Dendritic cell treated with granulocyte-macrophage colony-stimulating factor and Interleukin-4, amounts not matched to agents 40 ng/mL and 50 ng/mL, for 4 days (primary cell): ENCODE measurements around the gene LIN54.

ENCODE experiments used
- H3K27ac Mint-ChIP-seq: one replicate; pipeline ENCODE4 v1.8.0; 2022; ENCODE audit warnings: mild to moderate bottlenecking, mixed read lengths
- H3K27me3 Mint-ChIP-seq: one replicate; pipeline ENCODE4 v1.8.0; 2022; ENCODE audit warnings: mild to moderate bottlenecking, mixed read lengths
- H3K36me3 Mint-ChIP-seq: one replicate; pipeline ENCODE4 v1.8.0; 2022; ENCODE audit warnings: low read depth, mixed read lengths
- H3K4me1 Mint-ChIP-seq: one replicate; pipeline ENCODE4 v1.8.0; 2022; ENCODE audit warnings: low read depth, mixed read lengths
- H3K4me3 Mint-ChIP-seq: one replicate; pipeline ENCODE4 v1.8.0; 2022; ENCODE audit warnings: mild to moderate bottlenecking, moderate library complexity, mixed read lengths
- H3K9me3 Mint-ChIP-seq: one replicate; pipeline ENCODE4 v1.8.0; 2022; ENCODE audit warnings: mixed read lengths
- intact Hi-C: fragments of 100-400 bp; cut with micrococcal nuclease; formaldehyde crosslinking; loops from one replicate; pipeline ENCODE4 v1.15.0; 2022

LIN54 gene

DNA sequence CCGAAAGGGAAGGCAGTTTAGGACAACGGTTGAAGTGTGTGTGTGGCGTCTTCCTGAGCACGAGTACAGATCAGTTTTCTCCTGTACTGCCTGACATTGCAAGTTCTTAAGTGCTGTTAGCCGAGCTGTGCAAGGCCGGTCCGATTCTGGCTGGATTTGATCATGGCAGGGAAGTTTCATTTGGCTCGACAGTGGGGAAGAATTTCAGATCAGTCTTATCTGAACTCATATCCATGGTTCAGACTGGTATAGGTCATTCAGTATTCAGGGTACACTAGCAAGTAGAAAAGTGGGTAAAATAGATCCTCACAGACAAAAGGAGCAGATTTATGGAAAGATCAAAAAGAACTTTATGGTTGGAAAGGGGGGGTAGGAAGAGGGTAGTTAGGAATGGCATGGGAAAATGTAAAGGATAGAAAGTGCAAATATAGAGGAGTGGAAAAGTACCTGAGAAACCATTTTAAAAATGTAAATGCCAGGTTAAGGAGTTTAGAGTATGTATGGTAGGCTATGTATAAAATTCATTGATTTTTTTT lies 109.4 kb downstream of the LIN54 start:
- intact Hi-C loops = loop anchor here (2.0 to 5.0 kb wide), 4 partner anchors 112 to 556 kb away; partner anchors contain the start of genes COQ2, HELQ, HNRNPD and MRPS18C
- H3K36me3 Mint-ChIP-seq = peaks cover 16% of the 10 kb centered on the region
- no peaks in the 10 kb centered on the region for H3K27me3 Mint-ChIP-seq
- H3K9me3 Mint-ChIP-seq = no peaks in the 10 kb centered on the region
- no peak overlapping the region for H3K27ac Mint-ChIP-seq
- no peak overlapping the region for H3K4me3 Mint-ChIP-seq
- H3K4me1 Mint-ChIP-seq = peaks cover 12% of the 10 kb centered on the region

DNA sequence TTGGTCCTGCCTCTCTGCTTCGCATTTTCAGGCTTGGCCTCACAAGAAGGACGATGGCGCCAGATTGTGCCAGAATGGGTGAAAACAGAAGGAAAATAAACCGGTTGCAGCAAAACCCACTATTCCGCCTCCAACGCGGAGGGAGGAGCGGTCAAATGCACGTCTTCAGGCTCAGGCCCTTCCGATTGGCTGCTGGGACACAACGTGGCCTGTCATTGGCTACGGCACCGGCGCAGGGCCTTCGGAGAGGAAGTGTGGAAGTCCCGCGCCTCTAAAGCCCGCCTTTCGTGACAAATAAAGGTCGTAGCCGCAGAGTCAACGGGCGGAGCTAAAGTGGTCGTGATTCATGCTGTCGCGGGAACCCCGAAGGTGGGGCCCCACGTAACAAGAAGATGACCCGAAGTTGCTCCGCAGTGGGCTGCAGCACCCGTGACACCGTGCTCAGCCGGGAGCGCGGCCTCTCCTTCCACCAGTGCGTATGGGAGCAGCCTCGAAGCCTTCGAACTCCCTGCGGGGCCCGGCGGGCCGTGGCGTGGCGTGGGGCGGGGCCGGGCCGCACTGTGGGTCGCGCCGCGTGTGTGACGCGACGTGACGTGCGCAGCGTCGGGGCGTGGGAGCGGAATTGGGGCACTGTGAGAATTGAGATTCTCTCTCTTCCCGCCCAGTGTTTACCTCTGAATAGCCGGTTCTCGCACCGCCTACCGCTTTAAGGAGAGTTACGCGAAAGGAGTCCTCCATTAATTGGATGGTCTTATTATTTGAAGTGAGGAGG lies 110.0 kb downstream of the LIN54 start, which contains the start of gene THAP9:
Gene THAP9, plus strand, starts transcription at position 325 of the 772 bp plus-strand sequence. Its CDS starts 68 bp downstream, at position 393.
- H3K9me3 Mint-ChIP-seq = no peaks in the 10 kb centered on the region
- no peak within 1 kb of the TSS for H3K27ac Mint-ChIP-seq
- H3K36me3 Mint-ChIP-seq = peaks cover 21% of the 10 kb centered on the region
- H3K4me3 Mint-ChIP-seq = no peak within 1 kb of the TSS
- peaks cover 12% of the 10 kb centered on the region for H3K4me1 Mint-ChIP-seq
- no peaks in the 10 kb centered on the region for H3K27me3 Mint-ChIP-seq
- intact Hi-C loops = loop anchor here (1.0 to 5.0 kb wide), 5 partner anchors 9 to 557 kb away; partner anchors contain the start of genes COQ2, HELQ, HNRNPD and MRPS18C

DNA sequence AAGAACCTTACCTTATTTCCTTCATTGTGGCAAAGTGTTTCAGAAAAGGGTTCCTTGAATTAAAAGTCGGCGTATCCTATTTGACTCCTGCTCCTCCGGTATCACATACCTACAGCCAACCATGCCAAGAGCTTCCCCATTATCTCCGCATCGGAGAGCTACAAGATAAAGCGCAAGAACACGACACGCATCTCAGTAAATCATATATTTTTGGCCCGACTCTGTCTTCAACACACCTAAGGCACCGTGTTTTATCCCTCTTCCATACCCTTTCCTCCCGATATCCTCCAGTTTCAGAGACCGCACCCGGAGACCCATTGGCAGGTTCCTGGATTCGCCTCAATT lies 110.6 kb downstream of the LIN54 start:
- intact Hi-C loops = loop anchor here (1.0 to 5.0 kb wide), 5 partner anchors 9 to 557 kb away; partner anchors contain the start of genes COQ2, HELQ, HNRNPD and MRPS18C
- H3K4me3 Mint-ChIP-seq = no peak overlapping the region
- no peak overlapping the region for H3K27ac Mint-ChIP-seq
- no peaks in the 10 kb centered on the region for H3K27me3 Mint-ChIP-seq
- peaks cover 25% of the 10 kb centered on the region for H3K36me3 Mint-ChIP-seq
- H3K4me1 Mint-ChIP-seq = peaks cover 6% of the 10 kb centered on the region
- no peaks in the 10 kb centered on the region for H3K9me3 Mint-ChIP-seq

DNA sequence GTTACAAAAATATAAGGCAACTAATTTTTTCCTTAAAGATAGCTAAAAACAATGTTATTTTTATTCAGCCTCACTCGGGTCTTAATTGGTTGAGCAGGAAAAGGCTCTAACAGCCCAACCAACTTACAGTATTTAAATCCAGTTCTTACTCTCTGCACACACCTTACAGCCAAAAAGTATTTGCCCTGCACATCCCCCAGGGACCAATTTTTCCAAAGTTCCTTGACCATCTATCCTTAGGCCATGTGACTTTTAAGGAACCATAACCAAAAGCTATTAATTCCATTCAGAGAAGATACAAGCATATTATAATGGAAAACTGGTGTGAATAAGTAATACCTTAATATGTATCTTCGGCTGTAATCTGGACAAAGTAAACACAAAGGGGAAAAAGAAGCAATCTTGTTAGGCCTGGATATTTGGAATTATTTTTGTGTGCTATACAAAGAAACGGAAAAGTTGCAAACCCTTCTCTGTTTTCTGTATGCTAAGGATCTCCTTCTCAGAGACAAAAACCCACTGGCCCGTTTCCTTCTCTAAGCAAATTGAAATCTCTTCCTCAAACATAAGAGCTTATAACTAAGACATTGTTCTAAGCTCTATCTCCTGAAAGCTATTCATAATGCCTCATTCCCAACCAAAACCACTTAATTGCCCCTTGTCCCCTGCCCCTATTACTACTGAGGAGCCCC lies 111.1 kb downstream of the LIN54 start:
- peaks cover 30% of the 10 kb centered on the region for H3K36me3 Mint-ChIP-seq
- H3K27ac Mint-ChIP-seq = no peak overlapping the region
- H3K27me3 Mint-ChIP-seq = no peaks in the 10 kb centered on the region
- H3K4me1 Mint-ChIP-seq = peaks cover 6% of the 10 kb centered on the region
- intact Hi-C loops = loop anchor here (1.0 to 5.0 kb wide), 5 partner anchors 8 to 558 kb away; partner anchors contain the start of genes COQ2, HELQ, HNRNPD and MRPS18C
- H3K4me3 Mint-ChIP-seq = no peak overlapping the region
- no peaks in the 10 kb centered on the region for H3K9me3 Mint-ChIP-seq

DNA sequence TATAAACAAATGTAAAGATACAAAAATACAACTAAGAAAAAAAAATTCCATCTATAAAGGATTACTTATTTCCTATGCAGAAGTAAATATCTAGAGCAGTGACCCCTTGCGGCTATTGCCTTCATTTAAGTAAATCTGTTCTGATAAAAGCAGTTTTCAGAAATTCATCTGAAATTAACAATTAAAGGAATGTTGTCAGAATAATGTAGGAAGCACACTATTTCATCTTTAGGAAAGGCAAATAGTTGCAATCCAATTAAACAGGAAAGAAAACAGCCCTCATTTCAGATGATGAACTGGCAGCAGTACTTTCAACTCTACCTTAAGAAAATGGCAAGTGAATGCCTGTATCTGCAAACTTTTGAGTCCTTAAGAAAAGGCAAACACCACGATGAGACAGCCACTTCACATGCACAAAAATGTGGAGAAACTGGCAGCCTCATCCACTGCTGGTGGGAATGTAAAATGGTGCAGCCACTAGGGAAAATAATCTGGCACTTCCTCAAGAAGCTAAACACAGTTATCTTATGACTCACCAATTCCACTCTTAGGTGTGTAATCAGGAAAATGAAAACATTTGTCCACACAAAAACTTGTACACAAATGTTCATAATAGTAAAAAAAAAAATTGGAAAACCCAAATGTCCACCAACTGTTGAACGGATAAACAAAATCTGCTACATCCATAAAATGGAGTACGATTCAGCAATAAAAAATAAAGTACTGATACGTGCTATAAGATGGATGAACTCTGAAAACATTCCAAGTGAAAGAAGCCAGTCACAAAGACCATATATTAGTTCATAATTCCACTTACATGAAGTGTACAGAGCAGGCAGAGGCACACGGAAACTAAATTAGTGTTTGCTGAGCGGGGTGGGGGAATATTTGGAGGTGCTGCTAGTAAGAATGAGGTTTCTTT lies 112.0 kb downstream of the LIN54 start:
- peaks cover 6% of the 10 kb centered on the region for H3K4me1 Mint-ChIP-seq
- no peak overlapping the region for H3K4me3 Mint-ChIP-seq
- H3K36me3 Mint-ChIP-seq = peaks cover 39% of the 10 kb centered on the region
- H3K27ac Mint-ChIP-seq = no peak overlapping the region
- intact Hi-C loops = no loop called here
- no peaks in the 10 kb centered on the region for H3K27me3 Mint-ChIP-seq
- no peaks in the 10 kb centered on the region for H3K9me3 Mint-ChIP-seq

DNA sequence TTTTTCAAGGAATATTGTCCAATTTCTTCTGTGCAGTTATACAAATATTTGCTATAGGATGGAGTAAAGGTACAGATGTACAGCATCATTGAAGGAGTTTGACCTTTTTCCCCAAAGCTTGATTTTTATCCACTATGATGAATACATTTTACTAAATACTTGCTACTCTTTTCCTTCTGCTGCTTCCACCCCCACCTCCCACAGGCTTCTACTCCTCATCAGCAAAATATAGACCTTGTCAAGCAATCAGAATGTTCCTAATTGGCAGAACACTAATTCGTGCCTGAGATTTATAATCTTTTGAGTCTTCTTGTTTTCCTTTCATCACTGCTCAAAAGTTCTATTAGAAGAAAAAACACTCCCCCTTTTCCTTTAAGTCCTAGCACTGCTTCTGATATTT lies 113.9 kb downstream of the LIN54 start:
- Mint-ChIP-seq H3K36me3 (peaks cover 39% of the 10 kb centered on the region), H3K4me3 (no peak overlapping the region), H3K9me3 (no peaks in the 10 kb centered on the region), H3K27ac (no peak overlapping the region), H3K4me1 (peaks cover 15% of the 10 kb centered on the region), H3K27me3 (no peaks in the 10 kb centered on the region)
- intact Hi-C loops = no loop called here

- intact Hi-C loops = loop anchor here (5.0 kb wide), 1 partner anchor 138 kb away; no protein-coding TSS in a partner anchor
- Mint-ChIP-seq H3K27ac (no peak overlapping the region), H3K4me1 (peaks cover 21% of the 10 kb centered on the region), H3K27me3 (no peaks in the 10 kb centered on the region), H3K9me3 (no peaks in the 10 kb centered on the region), H3K36me3 (peaks cover 52% of the 10 kb centered on the region), H3K4me3 (no peak overlapping the region)
These were observed 116.7 kb downstream of the LIN54 start for GRCh38 chr4:82893942-82894341.

- intact Hi-C loops = loop anchor here (5.0 kb wide), 1 partner anchor 140 kb away; no protein-coding TSS in a partner anchor
- Mint-ChIP-seq H3K9me3 (no peaks in the 10 kb centered on the region), H3K27ac (no peak overlapping the region), H3K27me3 (no peaks in the 10 kb centered on the region), H3K4me1 (peaks cover 21% of the 10 kb centered on the region), H3K4me3 (no peak overlapping the region), H3K36me3 (peaks cover 52% of the 10 kb centered on the region)
These were observed 118.2 kb downstream of the LIN54 start for GRCh38 chr4:82892467-82892802.

GRCh38 chr4:82891707-82892466 lies 118.7 kb downstream of the LIN54 start:
- Mint-ChIP-seq H3K4me3 (peak overlapping the region; percentile 87), H3K27ac (peak overlapping the region; percentile 97), H3K27me3 (no peaks in the 10 kb centered on the region), H3K9me3 (no peaks in the 10 kb centered on the region), H3K4me1 (peaks cover 19% of the 10 kb centered on the region), H3K36me3 (peaks cover 46% of the 10 kb centered on the region)
- intact Hi-C loops = loop anchor here (1.0 to 5.0 kb wide), 2 partner anchors 8 to 140 kb away; partner anchors contain the start of gene THAP9

GRCh38 chr4:82890901-82891706 lies 119.5 kb downstream of the LIN54 start, which contains the start of gene SEC31A:
TSS of gene SEC31A (minus strand) at chr4:82891153. CDS start at chr4:82881936, 9,217 bp downstream.
- Mint-ChIP-seq H3K36me3 (peaks cover 42% of the 10 kb centered on the region), H3K27me3 (no peaks in the 10 kb centered on the region), H3K27ac (peak within 1 kb of the TSS; percentile 97), H3K9me3 (no peaks in the 10 kb centered on the region), H3K4me3 (peak within 1 kb of the TSS; percentile 87), H3K4me1 (peaks cover 19% of the 10 kb centered on the region)
- intact Hi-C loops = loop anchor here (1.0 to 5.0 kb wide), 2 partner anchors 9 to 141 kb away; partner anchors contain the start of gene THAP9

DNA sequence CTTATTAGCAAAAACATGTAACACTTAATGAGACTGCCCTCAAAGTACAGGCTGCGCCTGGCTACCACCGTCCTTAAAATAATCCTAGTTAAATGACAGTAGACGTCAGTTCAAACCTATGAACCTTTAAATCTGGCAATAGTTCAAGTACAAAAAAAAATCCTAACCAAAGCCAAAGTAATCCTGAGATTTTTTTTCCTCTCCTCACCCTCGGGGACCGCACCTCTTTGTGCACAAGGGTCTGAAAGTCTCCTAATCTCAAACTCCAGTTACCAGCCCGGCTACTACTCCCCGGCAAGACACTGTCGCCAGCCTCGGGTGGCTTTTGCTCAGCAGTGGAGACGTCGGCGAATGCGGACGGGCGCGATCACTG lies 120.1 kb downstream of the LIN54 start:
- Mint-ChIP-seq H3K36me3 (peaks cover 41% of the 10 kb centered on the region), H3K27me3 (no peaks in the 10 kb centered on the region), H3K4me1 (peaks cover 24% of the 10 kb centered on the region), H3K9me3 (no peaks in the 10 kb centered on the region), H3K27ac (peak overlapping the region; percentile 97), H3K4me3 (peak overlapping the region; percentile 87)
- intact Hi-C loops = loop anchor here (5.0 kb wide), 1 partner anchor 142 kb away; no protein-coding TSS in a partner anchor

DNA sequence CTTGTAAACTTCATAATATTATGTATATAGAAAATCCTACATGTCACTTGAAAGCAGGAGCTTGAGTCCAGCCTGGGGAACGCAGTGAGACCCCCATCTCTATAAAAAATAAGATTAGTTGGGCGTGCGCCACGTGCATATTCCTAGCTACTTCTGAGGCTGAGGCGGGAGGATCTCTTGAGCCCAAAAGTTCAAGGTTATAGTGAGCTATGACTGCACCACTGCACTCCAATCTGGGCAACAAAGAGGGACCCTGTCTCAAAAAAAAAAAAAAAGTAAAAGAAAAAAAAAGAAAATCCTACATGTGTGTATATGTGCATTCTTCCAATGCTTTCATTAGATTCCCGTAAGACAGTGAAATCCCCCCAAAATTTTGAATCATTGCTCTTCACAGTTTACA lies 121.3 kb downstream of the LIN54 start:
- Mint-ChIP-seq H3K27me3 (no peaks in the 10 kb centered on the region), H3K4me3 (peak overlapping the region; percentile 87), H3K27ac (peak overlapping the region; percentile 97), H3K4me1 (peaks cover 34% of the 10 kb centered on the region), H3K36me3 (peaks cover 35% of the 10 kb centered on the region), H3K9me3 (no peaks in the 10 kb centered on the region)
- intact Hi-C loops = no loop called here
